SK-N-SH treated with all-trans-retinoic acid at 6 μM for 48 hours (cell line): ENCODE results near the gene PTPRN2.

ENCODE experiments used
- BACH2 ChIP-seq: fragments of 250-450 bp; sonication (Bioruptor Pico); IDR thresholded peaks from 2 replicates; pipeline ENCODE4 v1.9.0; 2021; ENCODE audit warnings: mild to moderate bottlenecking, borderline replicate concordance
- ISL1 ChIP-seq: fragments of 250-450 bp; sonication (Bioruptor Pico); IDR thresholded peaks from 2 replicates; pipeline ENCODE4 v2.1.2; 2022; ENCODE audit warnings: mild to moderate bottlenecking, moderate library complexity
- OSR1 ChIP-seq: fragments of 250-450 bp; sonication (Bioruptor Pico); IDR thresholded peaks from 2 replicates; pipeline ENCODE4 v1.8.0; 2022; ENCODE audit warnings: moderate library complexity, mild to moderate bottlenecking, inconsistent platforms
- RARB ChIP-seq: fragments of 250-450 bp; sonication (Bioruptor Pico); IDR thresholded peaks from 2 replicates; pipeline ENCODE4 v1.8.0; 2021; ENCODE audit warnings: mild to moderate bottlenecking, moderate library complexity
- SNAI2 ChIP-seq: fragments of 250-450 bp; sonication (Bioruptor Pico); IDR thresholded peaks from 2 replicates; pipeline ENCODE4 v1.5.0; 2020; ENCODE audit warnings: mild to moderate bottlenecking, moderate library complexity
- TCF4 ChIP-seq: fragments of 250-450 bp; sonication (Bioruptor Pico); IDR thresholded peaks from 2 replicates; pipeline ENCODE4 v1.8.0; 2021; ENCODE audit warnings: mild to moderate bottlenecking, moderate library complexity, borderline replicate concordance
- TOX ChIP-seq: fragments of 250-450 bp; sonication (Bioruptor Pico); IDR thresholded peaks from 2 replicates; pipeline ENCODE4 v1.8.0; 2021; ENCODE audit warnings: mild to moderate bottlenecking, moderate library complexity, borderline replicate concordance
- ZFP30 ChIP-seq: fragments of 450-650 bp; formaldehyde crosslinking; IDR thresholded peaks from 2 replicates; pipeline ENCODE4 v1.5.0; 2022; ENCODE audit warnings: mild to moderate bottlenecking, moderate library complexity
- TF ChIP-seq, protein P1 (sequence below): fragments of 250-450 bp; sonication (Bioruptor Pico); IDR thresholded peaks from 2 replicates; pipeline ENCODE4 v1.8.0; 2020; ENCODE audit warnings: mild to moderate bottlenecking, moderate library complexity, borderline replicate concordance

DNA sequence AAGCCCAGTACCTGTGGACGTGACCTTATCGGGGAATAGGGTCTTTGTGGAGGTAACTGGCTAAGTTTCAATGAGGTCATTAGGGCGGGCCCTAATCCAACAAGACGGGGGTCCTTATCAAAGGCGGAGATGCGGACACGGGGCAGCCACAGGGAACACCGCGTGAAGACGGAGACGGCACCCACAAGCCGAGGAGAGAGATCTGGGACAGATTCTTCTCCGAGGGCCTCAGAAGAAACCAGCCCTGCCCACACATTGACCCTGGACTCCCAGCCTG lies 733.9 kb downstream of the PTPRN2 start:
- TF ChIP-seq, protein P1, sequence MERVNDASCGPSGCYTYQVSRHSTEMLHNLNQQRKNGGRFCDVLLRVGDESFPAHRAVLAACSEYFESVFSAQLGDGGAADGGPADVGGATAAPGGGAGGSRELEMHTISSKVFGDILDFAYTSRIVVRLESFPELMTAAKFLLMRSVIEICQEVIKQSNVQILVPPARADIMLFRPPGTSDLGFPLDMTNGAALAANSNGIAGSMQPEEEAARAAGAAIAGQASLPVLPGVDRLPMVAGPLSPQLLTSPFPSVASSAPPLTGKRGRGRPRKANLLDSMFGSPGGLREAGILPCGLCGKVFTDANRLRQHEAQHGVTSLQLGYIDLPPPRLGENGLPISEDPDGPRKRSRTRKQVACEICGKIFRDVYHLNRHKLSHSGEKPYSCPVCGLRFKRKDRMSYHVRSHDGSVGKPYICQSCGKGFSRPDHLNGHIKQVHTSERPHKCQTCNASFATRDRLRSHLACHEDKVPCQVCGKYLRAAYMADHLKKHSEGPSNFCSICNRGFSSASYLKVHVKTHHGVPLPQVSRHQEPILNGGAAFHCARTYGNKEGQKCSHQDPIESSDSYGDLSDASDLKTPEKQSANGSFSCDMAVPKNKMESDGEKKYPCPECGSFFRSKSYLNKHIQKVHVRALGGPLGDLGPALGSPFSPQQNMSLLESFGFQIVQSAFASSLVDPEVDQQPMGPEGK: no peak
- TF ChIP-seq ISL1 (CRISPR knock-in tag) (no peak), TOX (CRISPR knock-in tag) (no peak), TCF4 (CRISPR knock-in tag) (no peak), BACH2 (CRISPR knock-in tag) (no peak), ZFP30 (CRISPR knock-in tag) (no peak), OSR1 (CRISPR knock-in tag) (no peak), SNAI2 (CRISPR knock-in tag) (no peak), RARB (CRISPR knock-in tag) (no peak)
